ENCODE data around the gene ADAMTS16.

The ADAMTS16 gene

GRCh38 chr5:5154733-5155132 is 14.6 kb downstream of the ADAMTS16 start:
- no peak for DNase-seq (ENCODE audit: low read depth)
- no peak overlapping the region for H3K4me3 ChIP-seq (ENCODE audit: low read depth, low read length)
- TF ChIP-seq CTCF (IDR thresholded peaks at IDR 0.05; ENCODE audit: insufficient read depth, low read depth, low read length, missing control alignments), result no peak

GRCh38 chr5:5155617-5156016 is 15.5 kb downstream of the ADAMTS16 start:
- no peak for TF ChIP-seq CTCF (IDR thresholded peaks at IDR 0.05; ENCODE audit: insufficient read depth, low read depth, low read length, missing control alignments)
- H3K4me3 ChIP-seq (ENCODE audit: low read depth, low read length), result no peak overlapping the region
- DNase-seq (ENCODE audit: low read depth), result no peak

- H3K4me3 ChIP-seq (ENCODE audit: low read depth, low read length), result no peak overlapping the region
- no peak for TF ChIP-seq CTCF (IDR thresholded peaks at IDR 0.05; ENCODE audit: insufficient read depth, low read depth, low read length, missing control alignments)
- no peak for DNase-seq (ENCODE audit: low read depth)
Measured at GRCh38 chr5:5156471-5157082, 16.4 kb downstream of the ADAMTS16 start.

GRCh38 chr5:5158472-5158895 is 18.4 kb downstream of the ADAMTS16 start:
- no peak for DNase-seq (ENCODE audit: low read depth)
- no peak for TF ChIP-seq CTCF (IDR thresholded peaks at IDR 0.05; ENCODE audit: insufficient read depth, low read depth, low read length, missing control alignments)
- no peak overlapping the region for H3K4me3 ChIP-seq (ENCODE audit: low read depth, low read length)

- no peak for DNase-seq (ENCODE audit: low read depth)
- TF ChIP-seq CTCF (IDR thresholded peaks at IDR 0.05; ENCODE audit: insufficient read depth, low read depth, low read length, missing control alignments), result no peak
- no peak overlapping the region for H3K4me3 ChIP-seq (ENCODE audit: low read depth, low read length)
Measured at GRCh38 chr5:5159282-5160103, 19.4 kb downstream of the ADAMTS16 start.

- no peak for DNase-seq (ENCODE audit: low read depth)
- no peak overlapping the region for H3K4me3 ChIP-seq (ENCODE audit: low read depth, low read length)
- TF ChIP-seq CTCF (IDR thresholded peaks at IDR 0.05; ENCODE audit: insufficient read depth, low read depth, low read length, missing control alignments), result no peak
Measured at GRCh38 chr5:5164163-5164562, 24.0 kb downstream of the ADAMTS16 start.
